Measurements from ENCODE around the gene RNF31.

RNF31 gene

GRCh38 chr14:24178399-24179178, 31.3 kb downstream of the RNF31 start:
- Histone ChIP-seq H3K4me3 (ENCODE audit: low read length, poor library complexity, severe bottlenecking) (no peak overlapping the region), H3F3A (ENCODE audit: low read depth) (no peaks in the 10 kb centered on the region), H3K4me2 (ENCODE audit: low read depth, low read length, poor library complexity, severe bottlenecking) (no peak overlapping the region), H3K4me1 (ENCODE audit: insufficient read depth, low read length, poor library complexity, severe bottlenecking) (no peaks in the 10 kb centered on the region), H3K36me3 (ENCODE audit: insufficient read depth, low read length) (peaks cover 7% of the 10 kb centered on the region; the same call in 1 of the 2 replicates), H4K20me1 (ENCODE audit: insufficient read depth, low read length, poor library complexity, severe bottlenecking) (no peaks in the 10 kb centered on the region), H2AFZ (ENCODE audit: low read length) (no peak overlapping the region), H3K27me3 (ENCODE audit: insufficient read depth, low read length, poor library complexity, severe bottlenecking) (no peaks in the 10 kb centered on the region), H3K9me3 (ENCODE audit: insufficient read depth, low read depth, low read length) (no peaks in the 10 kb centered on the region), H3K9me2 (replicated peaks; ENCODE audit: low read depth, low read length) (no peaks in the 10 kb centered on the region), H3K79me2 (ENCODE audit: insufficient read depth, low read length) (no peaks in the 10 kb centered on the region), H3K9ac (ENCODE audit: low read depth, low read length, poor library complexity, severe bottlenecking) (no peak overlapping the region)
- TF ChIP-seq CTCF (conservative IDR thresholded peaks at IDR 0.05; ENCODE audit: low read length) (no peak), EZH2phosphoT487 (IDR thresholded peaks at IDR 0.05; ENCODE audit: borderline replicate concordance) (no peak)

GRCh38 chr14:24179294-24179960, 32.1 kb downstream of the RNF31 start:
- TF ChIP-seq CTCF (conservative IDR thresholded peaks at IDR 0.05; ENCODE audit: low read length), result no peak
- TF ChIP-seq EZH2phosphoT487 (IDR thresholded peaks at IDR 0.05; ENCODE audit: borderline replicate concordance), result no peak
- H3K4me1 ChIP-seq (ENCODE audit: insufficient read depth, low read length, poor library complexity, severe bottlenecking), result no peaks in the 10 kb centered on the region
- H3K36me3 ChIP-seq (ENCODE audit: insufficient read depth, low read length), result peaks cover 7% of the 10 kb centered on the region; the same call in 1 of the 2 replicates
- H3K9me3 ChIP-seq (ENCODE audit: insufficient read depth, low read depth, low read length), result no peaks in the 10 kb centered on the region
- H3K79me2 ChIP-seq (ENCODE audit: insufficient read depth, low read length), result no peaks in the 10 kb centered on the region
- H3K4me3 ChIP-seq (ENCODE audit: low read length, poor library complexity, severe bottlenecking), result no peak overlapping the region
- H2AFZ ChIP-seq (ENCODE audit: low read length), result no peak overlapping the region
- no peaks in the 10 kb centered on the region for H3F3A ChIP-seq (ENCODE audit: low read depth)
- H3K9me2 ChIP-seq (replicated peaks; ENCODE audit: low read depth, low read length), result no peaks in the 10 kb centered on the region
- H3K27me3 ChIP-seq (ENCODE audit: insufficient read depth, low read length, poor library complexity, severe bottlenecking), result no peaks in the 10 kb centered on the region
- H3K9ac ChIP-seq (ENCODE audit: low read depth, low read length, poor library complexity, severe bottlenecking), result no peak overlapping the region
- no peaks in the 10 kb centered on the region for H4K20me1 ChIP-seq (ENCODE audit: insufficient read depth, low read length, poor library complexity, severe bottlenecking)
- H3K4me2 ChIP-seq (ENCODE audit: low read depth, low read length, poor library complexity, severe bottlenecking), result no peak overlapping the region

- Histone ChIP-seq H3K9me3 (ENCODE audit: insufficient read depth, low read depth, low read length) (no peaks in the 10 kb centered on the region), H3K27me3 (ENCODE audit: insufficient read depth, low read length, poor library complexity, severe bottlenecking) (no peaks in the 10 kb centered on the region), H3F3A (ENCODE audit: low read depth) (no peaks in the 10 kb centered on the region), H3K9ac (ENCODE audit: low read depth, low read length, poor library complexity, severe bottlenecking) (no peak overlapping the region), H2AFZ (ENCODE audit: low read length) (no peak overlapping the region), H3K79me2 (ENCODE audit: insufficient read depth, low read length) (no peaks in the 10 kb centered on the region), H4K20me1 (ENCODE audit: insufficient read depth, low read length, poor library complexity, severe bottlenecking) (no peaks in the 10 kb centered on the region), H3K4me1 (ENCODE audit: insufficient read depth, low read length, poor library complexity, severe bottlenecking) (no peaks in the 10 kb centered on the region), H3K4me2 (ENCODE audit: low read depth, low read length, poor library complexity, severe bottlenecking) (no peak overlapping the region), H3K4me3 (ENCODE audit: low read length, poor library complexity, severe bottlenecking) (no peak overlapping the region), H3K36me3 (ENCODE audit: insufficient read depth, low read length) (peaks cover 7% of the 10 kb centered on the region; the same call in 1 of the 2 replicates), H3K9me2 (replicated peaks; ENCODE audit: low read depth, low read length) (no peaks in the 10 kb centered on the region)
- TF ChIP-seq EZH2phosphoT487 (IDR thresholded peaks at IDR 0.05; ENCODE audit: borderline replicate concordance), result no peak
- TF ChIP-seq CTCF (conservative IDR thresholded peaks at IDR 0.05; ENCODE audit: low read length), result no peak
Measured at GRCh38 chr14:24179961-24180796, 32.9 kb downstream of the RNF31 start.

All from Loucy (cell line).